GM18951 (cell line): ENCODE data around the gene APOL4.
"Not testable (repeated sequence)": the region's sequence is repeated elsewhere in the genome, so short reads cannot be mapped to it uniquely, and the experiment has no call there.

Source experiments
- POLR2A ChIP-seq: IDR thresholded peaks from 4 replicates; pipeline ENCODE4 v1.6.1; 2011; ENCODE audit warnings: mild to moderate bottlenecking; ENCODE audit not compliant: insufficient read length, insufficient read depth; ENCODE audit errors: extremely low read depth
- in situ Hi-C: fragments of 300-500 bp; cut with MboI; formaldehyde crosslinking; loops from one replicate; pipeline ENCODE4 v1.12.0; 2022; ENCODE audit warnings: low sequenced_read_pairs, mixed read lengths, inconsistent platforms; ENCODE audit not compliant: unreplicated experiment

Gene APOL4

GRCh38 chr22:36226189-36226588 is 24.6 kb upstream of the APOL4 start:
- in situ Hi-C loops = no loop called here
- no peak for TF ChIP-seq POLR2A

GRCh38 chr22:36225333-36225922 is 23.8 kb upstream of the APOL4 start:
- in situ Hi-C loops = no loop called here
- no peak for TF ChIP-seq POLR2A

GRCh38 chr22:36224245-36224644 is 22.6 kb upstream of the APOL4 start:
- TF ChIP-seq POLR2A = no peak
- in situ Hi-C loops = no loop called here

- TF ChIP-seq POLR2A = no peak
- in situ Hi-C loops = no loop called here
These were observed 21.9 kb upstream of the APOL4 start for GRCh38 chr22:36223504-36223903.

GRCh38 chr22:36222887-36223450 is 21.4 kb upstream of the APOL4 start:
- TF ChIP-seq POLR2A = no peak
- in situ Hi-C loops = no loop called here

GRCh38 chr22:36221799-36222751 is 20.5 kb upstream of the APOL4 start:
- in situ Hi-C loops = no loop called here

GRCh38 chr22:36220451-36220921 is 18.9 kb upstream of the APOL4 start:
- TF ChIP-seq POLR2A = no peak
- in situ Hi-C loops = no loop called here

More at GRCh38 chr22:36221799-36222751, 20.5 kb upstream of the APOL4 start:
- TF ChIP-seq POLR2A = no peak

GRCh38 chr22:36218648-36219193 is 17.1 kb upstream of the APOL4 start:
- TF ChIP-seq POLR2A = no peak
- in situ Hi-C loops = no loop called here

- in situ Hi-C loops = no loop called here
- no peak for TF ChIP-seq POLR2A
These were observed 14.4 kb upstream of the APOL4 start for GRCh38 chr22:36215981-36216380.

GRCh38 chr22:36213586-36213985 is 12.0 kb upstream of the APOL4 start:
- in situ Hi-C loops = no loop called here

GRCh38 chr22:36212901-36213300 is 11.3 kb upstream of the APOL4 start:
- in situ Hi-C loops = no loop called here

More at GRCh38 chr22:36213586-36213985, 12.0 kb upstream of the APOL4 start:
- no peak for TF ChIP-seq POLR2A

GRCh38 chr22:36211237-36211861 is 9.7 kb upstream of the APOL4 start:
- no peak for TF ChIP-seq POLR2A
- in situ Hi-C loops = no loop called here

More at GRCh38 chr22:36212901-36213300, 11.3 kb upstream of the APOL4 start:
- TF ChIP-seq POLR2A = no peak

- in situ Hi-C loops = no loop called here
- TF ChIP-seq POLR2A = no peak
These were observed 8.6 kb upstream of the APOL4 start for GRCh38 chr22:36210224-36210623.

- in situ Hi-C loops = not testable (repeated sequence)
These were observed 7.9 kb upstream of the APOL4 start for GRCh38 chr22:36209488-36209908.
